Activated T-helper 1 cell treated with anti-CD3 and anti-CD28 coated beads, Interleukin-12 subunit alpha, Interleukin-12 subunit beta, Interleukin-2, Interleukin-4 antibody, amounts not matched to agents 30 ng/mL and 10 ng/mL and 1 ng/mL, durations not matched to agents 14 hours and 24 hours and 36 hours (primary cell): ENCODE results near the gene GOLGA6C. TPM values are rescaled to one million over a fixed set of nuclear protein-coding genes. Genes with fewer than 3 reads are reported as not detected.
"Not testable (repeated sequence)": the region's sequence is repeated elsewhere in the genome, so short reads cannot be mapped to it uniquely, and the experiment has no call there.

Experiments
- DNase-seq: peaks from one replicate; pipeline ENCODE4 v3.0.0; 2021; ENCODE audit warnings: low spot score
- H3K27ac Mint-ChIP-seq: one replicate; pipeline ENCODE4 v1.8.0; 2021; ENCODE audit warnings: mild to moderate bottlenecking, mixed read lengths
- H3K27me3 Mint-ChIP-seq: one replicate; pipeline ENCODE4 v1.8.0; 2022; ENCODE audit warnings: mild to moderate bottlenecking, moderate library complexity, mixed read lengths; ENCODE audit not compliant: insufficient read depth
- H3K36me3 Mint-ChIP-seq: one replicate; pipeline ENCODE4 v1.8.0; 2021; ENCODE audit warnings: low read depth, mixed read lengths
- H3K4me1 Mint-ChIP-seq: one replicate; pipeline ENCODE4 v1.8.0; 2021; ENCODE audit warnings: low read depth, mixed read lengths
- H3K4me3 Mint-ChIP-seq: one replicate; pipeline ENCODE4 v1.8.0; 2021; ENCODE audit warnings: mild to moderate bottlenecking, moderate library complexity, mixed read lengths
- H3K9me3 Mint-ChIP-seq: one replicate; pipeline ENCODE4 v1.8.0; 2021; ENCODE audit warnings: mixed read lengths
- intact Hi-C: fragments of 100-400 bp; cut with micrococcal nuclease; formaldehyde crosslinking; loops from one replicate; pipeline ENCODE4 v1.15.1; 2024
- total RNA-seq: library from RNA; stranded (reverse); gene quantifications from 2 replicates; pipeline ENCODE4 v1.2.3, GENCODE V29; 2022

The GOLGA6C gene
- total RNA-seq, 1 donor from 2014 or later = not detected

DNA sequence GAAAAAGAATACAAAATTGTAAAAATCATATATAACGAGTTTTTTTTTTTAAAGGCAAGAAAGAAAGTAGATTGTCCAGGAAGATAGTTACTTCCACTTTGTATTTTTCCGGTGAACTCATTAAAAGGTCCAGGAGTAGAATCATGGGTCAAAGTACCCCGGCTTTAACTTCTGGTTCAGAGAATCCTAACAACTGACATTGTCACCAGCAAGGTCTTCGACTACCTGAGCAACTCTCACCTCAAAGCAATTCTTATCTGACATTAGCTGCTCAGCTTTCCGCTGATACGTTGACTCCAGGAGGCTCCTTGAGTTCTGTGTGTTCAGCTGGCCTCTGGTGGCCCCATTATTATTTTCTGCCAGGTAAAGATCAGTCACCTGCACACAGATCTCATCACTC, 9.1 kb upstream of the GOLGA6C start:
- H3K27ac Mint-ChIP-seq, H3K4me1 Mint-ChIP-seq, H3K4me3 Mint-ChIP-seq, H3K9me3 Mint-ChIP-seq, intact Hi-C loops, H3K36me3 Mint-ChIP-seq, DNase-seq: not testable (repeated sequence)
- peaks cover 25% of the 10 kb centered on the region for H3K27me3 Mint-ChIP-seq

DNA sequence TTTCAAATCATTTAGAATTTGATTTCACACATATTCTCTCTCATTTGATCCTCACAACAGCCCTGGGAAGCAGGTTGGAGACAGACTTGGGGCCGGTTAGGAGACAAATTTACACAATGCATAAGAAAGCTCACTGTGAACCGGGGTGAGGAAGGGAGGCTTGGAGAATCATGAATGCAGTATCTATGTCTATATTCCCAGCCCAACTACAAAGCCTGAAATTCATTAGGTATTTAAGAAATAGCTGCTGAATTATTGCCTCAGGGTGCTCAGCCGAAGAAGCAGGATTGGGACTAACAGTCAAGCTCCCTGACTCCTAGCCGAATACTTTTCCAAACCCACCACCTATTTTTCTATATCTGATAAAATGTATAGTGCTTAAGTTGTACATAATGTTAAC, 8.4 kb upstream of the GOLGA6C start:
- Mint-ChIP-seq H3K4me3 (no peak overlapping the region), H3K4me1 (no peaks in the 10 kb centered on the region), H3K27me3 (peaks cover 25% of the 10 kb centered on the region), H3K9me3 (no peaks in the 10 kb centered on the region), H3K27ac (no peak overlapping the region), H3K36me3 (no peaks in the 10 kb centered on the region)
- intact Hi-C loops = no loop called here
- no peak for DNase-seq

DNA sequence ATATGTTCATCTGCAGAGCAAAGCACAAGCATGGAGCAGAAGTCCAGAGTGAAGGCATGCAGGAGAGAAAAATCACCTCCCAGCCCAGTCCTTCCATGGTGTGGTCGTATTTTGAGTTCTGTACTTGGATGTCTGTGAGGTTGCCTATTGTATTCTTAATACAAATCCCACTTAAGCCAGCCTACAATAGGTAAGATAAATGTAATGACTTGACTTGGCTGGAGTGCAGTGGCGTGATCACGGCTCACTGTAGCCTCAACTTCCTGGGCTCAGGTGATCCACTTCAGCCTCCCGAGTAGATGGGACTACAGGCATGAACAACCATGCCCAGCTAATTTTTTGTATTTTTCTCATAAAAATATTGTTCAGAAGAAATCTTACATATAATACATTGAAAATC, 6.8 kb upstream of the GOLGA6C start:
- H3K27ac Mint-ChIP-seq, H3K4me1 Mint-ChIP-seq, H3K36me3 Mint-ChIP-seq, intact Hi-C loops, H3K9me3 Mint-ChIP-seq, H3K4me3 Mint-ChIP-seq, DNase-seq: not testable (repeated sequence)
- peaks cover 25% of the 10 kb centered on the region for H3K27me3 Mint-ChIP-seq

DNA sequence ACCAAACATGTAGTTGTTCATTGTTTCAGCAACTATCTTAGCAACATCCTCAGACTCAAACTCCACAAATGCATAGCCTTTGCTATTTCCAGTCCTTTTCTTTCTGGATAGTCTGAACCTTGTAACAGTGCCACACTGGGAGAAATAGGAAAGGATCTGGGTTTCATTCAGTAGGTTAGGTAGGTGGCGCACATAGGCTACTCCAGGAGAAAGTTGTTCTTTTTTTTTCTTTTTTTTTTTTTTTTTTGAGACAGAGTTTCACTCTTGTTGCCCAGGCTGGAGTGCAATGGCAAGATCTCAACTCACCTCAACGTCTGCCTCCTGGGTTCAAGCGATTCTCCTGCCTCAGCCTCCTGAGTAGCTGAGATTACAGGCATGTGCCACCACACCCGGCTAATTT, 5.8 kb upstream of the GOLGA6C start:
- H3K36me3 Mint-ChIP-seq, DNase-seq, H3K4me3 Mint-ChIP-seq, H3K9me3 Mint-ChIP-seq, H3K4me1 Mint-ChIP-seq, intact Hi-C loops, H3K27ac Mint-ChIP-seq: not testable (repeated sequence)
- peaks cover 22% of the 10 kb centered on the region for H3K27me3 Mint-ChIP-seq

DNA sequence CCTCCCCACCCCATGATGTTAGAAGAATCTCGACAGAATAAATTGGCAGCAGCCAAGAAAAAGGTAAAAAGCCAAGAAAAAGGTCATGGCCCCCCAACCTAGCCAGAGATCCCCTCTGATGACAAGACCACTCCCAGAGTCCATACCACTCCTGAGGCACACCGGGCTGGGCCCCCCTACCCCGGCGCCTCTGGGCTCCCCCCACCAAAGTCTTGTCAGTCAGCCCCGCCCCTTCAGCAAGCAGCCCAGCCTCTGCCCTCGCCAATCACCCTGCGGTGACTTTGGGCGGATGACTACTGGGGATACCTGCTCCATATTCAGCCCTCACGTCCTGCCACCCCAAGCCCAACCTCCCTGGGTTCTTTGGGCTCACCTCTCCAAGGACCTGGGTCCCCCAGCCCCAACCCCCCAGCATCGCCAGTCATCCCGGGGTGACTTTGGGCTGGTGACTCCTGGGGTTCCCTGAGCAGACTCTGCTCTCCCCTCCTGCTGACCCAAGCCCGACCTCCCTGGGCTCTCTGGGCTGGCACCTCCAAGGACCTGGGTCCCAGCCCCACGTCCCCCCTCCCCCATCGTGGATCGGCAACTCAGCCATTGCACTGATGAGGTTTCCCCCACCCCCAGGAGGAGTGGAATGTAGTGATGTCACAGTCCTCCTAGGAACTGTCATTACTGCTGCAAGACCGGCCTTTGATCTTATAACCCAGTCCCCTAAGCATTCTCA, 648 bp downstream of the GOLGA6C start:
- H3K9me3 Mint-ChIP-seq, DNase-seq, H3K4me3 Mint-ChIP-seq, intact Hi-C loops, H3K36me3 Mint-ChIP-seq, H3K27me3 Mint-ChIP-seq, H3K4me1 Mint-ChIP-seq, H3K27ac Mint-ChIP-seq: not testable (repeated sequence)

DNA sequence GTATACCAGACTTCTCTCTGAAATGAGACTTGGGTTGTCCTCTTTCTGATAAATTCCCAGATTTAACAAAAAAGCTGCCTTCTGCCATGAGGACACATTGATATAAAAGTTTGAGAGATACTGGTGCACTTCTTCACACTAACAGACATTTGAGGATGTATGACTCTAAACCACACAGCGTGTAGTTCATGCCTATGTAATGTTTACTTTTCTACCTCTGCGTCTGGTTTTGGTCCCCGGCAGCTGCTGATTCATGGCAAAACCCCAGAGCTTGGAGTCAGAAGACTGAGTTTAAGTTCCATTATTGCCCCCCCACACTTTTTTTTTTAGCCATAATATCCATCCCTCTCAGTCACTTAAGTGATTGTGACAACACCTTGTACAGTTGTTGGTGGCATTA, 1.7 kb downstream of the GOLGA6C start:
- H3K4me1 Mint-ChIP-seq, DNase-seq, intact Hi-C loops, H3K9me3 Mint-ChIP-seq, H3K36me3 Mint-ChIP-seq, H3K27ac Mint-ChIP-seq, H3K4me3 Mint-ChIP-seq, H3K27me3 Mint-ChIP-seq: not testable (repeated sequence)

DNA sequence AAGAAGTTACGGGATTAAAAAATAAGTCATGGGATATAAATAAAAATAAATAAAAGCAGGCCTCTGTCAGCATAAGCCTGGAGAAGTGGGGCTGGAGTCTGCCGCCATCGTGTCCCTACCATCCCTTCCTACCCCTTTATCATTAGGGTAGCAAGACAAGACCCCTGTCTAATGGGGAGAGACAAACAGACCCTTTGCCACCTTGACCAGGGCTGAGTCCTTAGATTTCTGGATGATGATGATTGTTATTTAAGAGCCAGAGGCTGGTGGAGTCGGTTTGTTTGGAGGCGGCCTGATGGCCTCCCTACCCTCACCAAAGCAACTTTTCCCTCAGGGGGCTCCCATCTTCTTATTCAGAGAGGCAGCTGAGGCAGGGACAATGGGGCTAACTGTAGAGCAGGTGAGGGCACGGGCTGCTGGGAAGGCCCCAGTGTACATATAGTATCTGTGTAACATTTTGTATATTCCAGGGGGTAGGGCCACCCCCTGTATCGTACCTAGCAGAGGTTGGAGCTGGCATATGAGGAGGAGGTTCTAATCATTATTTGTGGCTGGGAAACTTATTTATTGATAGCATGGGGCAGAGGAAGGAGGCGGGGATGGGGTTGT, 15.7 kb downstream of the GOLGA6C start:
- not testable (repeated sequence) for H3K9me3 Mint-ChIP-seq, H3K36me3 Mint-ChIP-seq, H3K4me1 Mint-ChIP-seq, DNase-seq, H3K27me3 Mint-ChIP-seq, H3K4me3 Mint-ChIP-seq, H3K27ac Mint-ChIP-seq
- intact Hi-C loops = loop anchor here (5.0 to 10.0 kb wide), 3 partner anchors 247 to 1439 kb away; no protein-coding TSS in a partner anchor

DNA sequence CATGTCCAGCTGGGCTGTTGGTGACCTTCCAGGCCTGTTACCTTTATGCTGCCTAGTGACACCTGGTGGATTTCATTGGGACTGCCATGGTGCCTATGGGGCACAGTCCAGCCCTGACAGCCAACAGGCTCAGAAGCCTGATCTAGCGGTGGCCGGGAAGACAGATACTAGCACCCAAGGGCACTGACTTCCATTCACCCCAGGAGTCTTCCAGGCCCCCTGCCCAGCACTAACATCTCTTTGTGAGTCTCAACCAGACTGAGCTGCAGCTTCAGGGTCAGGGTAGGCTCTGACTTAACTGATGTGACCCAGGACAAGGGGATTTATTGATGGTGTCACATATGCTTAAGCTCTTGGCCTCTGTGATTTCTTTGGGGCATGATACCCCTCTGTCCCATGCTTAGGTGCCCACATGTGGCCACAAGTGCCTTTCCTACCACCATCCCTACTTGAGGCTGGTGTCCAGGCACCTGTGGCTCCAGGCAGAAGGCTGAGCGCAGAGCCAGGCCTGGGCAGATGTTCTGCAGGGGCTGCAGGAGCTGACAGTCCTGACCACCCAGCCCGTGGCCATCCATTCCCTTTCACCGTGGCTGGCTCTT, 16.5 kb downstream of the GOLGA6C start:
- H3K36me3 Mint-ChIP-seq, H3K27me3 Mint-ChIP-seq, H3K4me1 Mint-ChIP-seq, H3K27ac Mint-ChIP-seq, H3K9me3 Mint-ChIP-seq, H3K4me3 Mint-ChIP-seq: not testable (repeated sequence)
- intact Hi-C loops = loop anchor here (5.0 to 10.0 kb wide), 3 partner anchors 247 to 1440 kb away; no protein-coding TSS in a partner anchor
- peak; percentile 74 for DNase-seq

DNA sequence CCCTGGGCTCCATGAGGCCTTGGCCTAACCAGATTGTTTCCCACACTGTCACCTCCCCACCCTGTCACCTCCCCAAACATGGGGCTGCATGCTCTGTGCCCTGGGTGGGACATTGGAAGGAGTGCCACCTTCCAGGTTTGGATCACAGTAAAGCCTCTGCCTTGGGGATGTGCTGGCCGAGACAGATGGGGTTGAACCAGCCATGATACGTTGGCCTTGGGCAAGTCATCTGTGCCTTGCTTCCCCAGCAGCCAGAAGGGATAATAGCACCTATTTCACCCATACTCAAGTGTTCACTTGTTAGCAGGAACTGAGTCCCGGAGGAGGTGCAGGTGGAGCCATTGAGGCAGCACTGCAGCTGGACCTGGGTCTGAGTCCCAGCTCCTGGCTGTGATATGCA, 17.5 kb downstream of the GOLGA6C start:
- H3K4me3 Mint-ChIP-seq, H3K9me3 Mint-ChIP-seq, H3K4me1 Mint-ChIP-seq, H3K36me3 Mint-ChIP-seq, H3K27ac Mint-ChIP-seq, DNase-seq, H3K27me3 Mint-ChIP-seq: not testable (repeated sequence)
- intact Hi-C loops = loop anchor here (10.0 kb wide), 2 partner anchors 951 to 1441 kb away; no protein-coding TSS in a partner anchor

DNA sequence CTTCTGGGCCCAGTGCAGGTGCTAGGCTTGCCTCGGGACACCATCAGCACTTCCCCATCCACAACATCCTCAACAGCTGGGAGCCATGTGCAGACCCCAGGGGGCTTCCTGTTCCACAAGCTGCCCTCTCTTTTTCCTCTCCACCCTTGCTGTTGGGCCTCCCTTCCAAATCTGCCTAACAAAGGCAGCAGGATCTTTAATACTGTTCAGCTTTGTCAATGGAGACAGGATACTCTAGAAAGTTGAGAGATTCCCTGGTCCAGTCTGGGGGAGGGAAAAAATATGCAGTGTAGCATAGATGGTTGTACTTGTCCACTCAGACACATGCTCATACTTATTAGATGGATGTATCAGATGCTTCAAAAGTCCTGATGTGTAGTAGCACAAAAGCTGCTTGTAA, 20.4 kb downstream of the GOLGA6C start:
- H3K36me3 Mint-ChIP-seq, H3K9me3 Mint-ChIP-seq, H3K4me1 Mint-ChIP-seq, DNase-seq, H3K27me3 Mint-ChIP-seq, H3K27ac Mint-ChIP-seq, H3K4me3 Mint-ChIP-seq: not testable (repeated sequence)
- intact Hi-C loops = loop anchor here (10.0 kb wide), 2 partner anchors 954 to 1444 kb away; no protein-coding TSS in a partner anchor

DNA sequence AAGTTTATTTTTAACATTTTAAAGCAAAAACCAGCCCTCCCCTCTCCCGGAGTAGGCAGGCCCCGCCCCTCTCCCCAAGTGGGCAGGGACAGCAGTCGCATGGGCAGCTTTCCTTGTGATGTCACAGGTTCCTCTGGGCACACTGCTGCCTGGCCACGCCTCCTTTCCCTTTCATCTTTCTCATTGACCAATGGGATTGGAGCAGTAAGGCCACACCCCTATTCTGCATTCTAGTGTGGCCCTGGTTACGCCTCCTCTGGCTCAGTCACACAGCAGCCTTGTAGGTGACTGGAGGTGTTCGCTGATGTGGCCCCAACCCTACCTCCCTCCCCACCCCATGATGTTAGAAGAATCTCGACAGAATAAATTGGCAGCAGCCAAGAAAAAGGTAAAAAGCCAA, 24.4 kb downstream of the GOLGA6C start, which contains the start of gene GOLGA6D:
GOLGA6D (plus strand) TSS at position 264 of the 400 bp plus-strand sequence; CDS start at position 305, 41 bp downstream.
- H3K9me3 Mint-ChIP-seq, H3K36me3 Mint-ChIP-seq, intact Hi-C loops, H3K4me1 Mint-ChIP-seq, H3K27me3 Mint-ChIP-seq, H3K4me3 Mint-ChIP-seq, DNase-seq, H3K27ac Mint-ChIP-seq: not testable (repeated sequence)

DNA sequence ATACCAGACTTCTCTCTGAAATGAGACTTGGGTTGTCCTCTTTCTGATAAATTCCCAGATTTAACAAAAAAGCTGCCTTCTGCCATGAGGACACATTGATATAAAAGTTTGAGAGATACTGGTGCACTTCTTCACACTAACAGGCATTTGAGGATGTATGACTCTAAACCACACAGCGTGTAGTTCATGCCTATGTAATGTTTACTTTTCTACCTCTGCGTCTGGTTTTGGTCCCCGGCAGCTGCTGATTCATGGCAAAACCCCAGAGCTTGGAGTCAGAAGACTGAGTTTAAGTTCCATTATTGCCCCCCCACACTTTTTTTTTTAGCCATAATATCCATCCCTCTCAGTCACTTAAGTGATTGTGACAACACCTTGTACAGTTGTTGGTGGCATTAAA, 26.0 kb downstream of the GOLGA6C start:
- intact Hi-C loops, H3K4me1 Mint-ChIP-seq, H3K27me3 Mint-ChIP-seq, H3K36me3 Mint-ChIP-seq, DNase-seq, H3K9me3 Mint-ChIP-seq, H3K4me3 Mint-ChIP-seq, H3K27ac Mint-ChIP-seq: not testable (repeated sequence)

DNA sequence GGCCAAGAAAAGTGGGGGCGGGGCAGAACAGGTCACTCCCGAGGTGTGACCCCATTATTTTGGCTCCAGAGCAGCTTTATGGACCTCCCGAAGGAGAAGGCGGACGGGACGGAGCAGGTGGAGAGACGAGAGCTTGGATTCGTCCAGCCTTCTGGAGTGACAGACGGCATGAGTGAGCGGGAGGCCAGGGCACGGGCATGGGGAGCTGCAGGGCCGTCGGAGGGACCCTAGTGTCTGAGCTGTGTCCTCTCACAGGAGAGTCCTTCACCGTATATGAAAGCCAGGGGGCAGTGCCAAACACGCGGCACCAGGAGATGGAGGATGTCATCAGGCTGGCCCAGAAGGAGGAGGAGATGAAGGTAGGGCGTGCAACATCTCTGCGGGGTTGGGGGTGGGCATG, 35.5 kb downstream of the GOLGA6C start:
- H3K36me3 Mint-ChIP-seq, H3K4me1 Mint-ChIP-seq, H3K4me3 Mint-ChIP-seq, H3K27ac Mint-ChIP-seq, H3K27me3 Mint-ChIP-seq, intact Hi-C loops, DNase-seq, H3K9me3 Mint-ChIP-seq: not testable (repeated sequence)
